KOPT-K1 (cell line): Measurements from ENCODE around the gene TEAD3.

ENCODE experiments used
- H3K27ac ChIP-seq: fragments of 200-600 bp; sonication (generic); 2 replicates; pipeline ENCODE4 v1.5.1; 2016; ENCODE audit warnings: antibody characterized with exemption, mild to moderate bottlenecking, low read depth, low read length; ENCODE audit not compliant: poor library complexity, severe bottlenecking
- H3K36me3 ChIP-seq: fragments of 200-600 bp; sonication (generic); 2 replicates; pipeline ENCODE4 v1.5.1; 2017; ENCODE audit warnings: antibody characterized with exemption, mild to moderate bottlenecking, low read length, moderate library complexity; ENCODE audit not compliant: insufficient read depth
- H3K9me3 ChIP-seq: fragments of 200-600 bp; sonication (generic); 2 replicates; pipeline ENCODE4 v1.5.1; 2017; ENCODE audit warnings: antibody characterized with exemption, low read length, mild to moderate bottlenecking; ENCODE audit not compliant: insufficient read depth, poor library complexity, severe bottlenecking

TEAD3 gene

DNA sequence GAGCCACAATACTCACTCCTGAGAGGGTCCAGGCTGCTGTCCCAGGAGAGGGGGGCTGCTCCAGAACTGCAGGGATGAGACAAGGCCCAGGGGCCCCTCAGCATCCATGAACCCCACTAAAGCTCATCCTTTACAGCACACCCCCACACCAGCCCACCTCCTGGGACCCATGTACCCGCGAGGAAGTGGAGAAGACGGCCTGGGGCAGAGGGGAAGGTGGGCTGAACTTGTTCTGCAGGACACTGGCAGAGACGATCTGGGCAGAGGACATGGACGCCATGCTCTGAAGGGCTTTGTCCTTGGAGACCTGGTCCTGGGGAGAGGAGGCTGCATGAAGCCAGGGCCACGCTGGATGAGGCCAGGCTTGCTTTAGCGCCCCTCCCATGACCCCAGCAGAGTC, 18.6 kb downstream of the TEAD3 start:
- no peaks in the 10 kb centered on the region for H3K9me3 ChIP-seq
- no peak overlapping the region for H3K27ac ChIP-seq
- peaks cover 18% of the 10 kb centered on the region for H3K36me3 ChIP-seq

DNA sequence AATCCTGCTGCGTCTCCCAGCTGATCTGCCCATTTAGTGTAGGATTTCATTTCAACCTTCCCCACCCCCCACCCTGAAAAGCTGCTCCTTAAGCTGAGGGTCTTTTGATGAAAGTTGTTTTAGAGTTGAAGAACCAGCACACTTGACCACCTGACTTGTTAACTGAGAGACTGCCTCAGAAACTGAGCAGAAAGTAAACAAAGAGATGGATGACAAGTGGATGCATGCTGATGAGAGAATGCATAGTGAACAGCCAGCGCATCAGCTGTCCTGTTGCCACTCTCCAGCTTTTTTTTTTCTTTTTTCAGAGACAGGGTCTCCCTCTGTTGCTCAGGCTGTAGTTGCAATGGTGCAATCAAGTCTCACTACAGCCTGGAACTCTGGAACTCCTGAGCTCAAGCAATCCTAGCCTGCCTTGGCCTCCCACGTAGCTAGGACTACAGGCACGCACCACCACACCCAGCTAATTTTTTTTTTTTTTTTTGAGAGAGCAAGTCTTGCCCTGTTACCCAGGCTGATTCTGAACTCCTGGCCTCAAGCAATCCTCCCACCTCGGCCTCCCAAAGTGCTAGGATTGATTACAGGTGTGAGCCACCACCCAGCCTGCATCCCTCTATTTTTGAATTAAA, 19.2 kb downstream of the TEAD3 start:
- Histone ChIP-seq H3K36me3 (peaks cover 24% of the 10 kb centered on the region), H3K27ac (no peak overlapping the region), H3K9me3 (no peaks in the 10 kb centered on the region)

DNA sequence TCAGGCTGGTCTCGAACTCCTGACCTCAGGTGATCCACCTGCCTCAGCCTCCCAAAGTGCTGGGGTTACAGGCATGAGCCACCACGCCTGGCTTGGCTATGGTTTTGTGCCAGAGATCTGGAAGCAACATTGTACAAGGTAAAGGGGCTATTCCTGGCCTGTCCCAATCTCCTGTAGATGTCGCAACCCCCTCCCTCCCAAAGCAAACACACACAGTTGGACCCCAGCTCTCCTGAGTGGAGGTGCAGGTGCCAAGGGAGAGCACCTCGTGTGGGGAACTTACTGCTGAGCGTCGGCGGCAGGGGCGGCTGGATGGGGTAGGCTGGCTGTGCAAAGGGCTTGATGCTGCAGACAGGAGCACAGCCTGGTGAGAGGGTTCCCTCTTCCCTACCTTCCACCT, 19.9 kb downstream of the TEAD3 start:
- Histone ChIP-seq H3K36me3 (peaks cover 30% of the 10 kb centered on the region), H3K27ac (no peak overlapping the region), H3K9me3 (no peaks in the 10 kb centered on the region)

DNA sequence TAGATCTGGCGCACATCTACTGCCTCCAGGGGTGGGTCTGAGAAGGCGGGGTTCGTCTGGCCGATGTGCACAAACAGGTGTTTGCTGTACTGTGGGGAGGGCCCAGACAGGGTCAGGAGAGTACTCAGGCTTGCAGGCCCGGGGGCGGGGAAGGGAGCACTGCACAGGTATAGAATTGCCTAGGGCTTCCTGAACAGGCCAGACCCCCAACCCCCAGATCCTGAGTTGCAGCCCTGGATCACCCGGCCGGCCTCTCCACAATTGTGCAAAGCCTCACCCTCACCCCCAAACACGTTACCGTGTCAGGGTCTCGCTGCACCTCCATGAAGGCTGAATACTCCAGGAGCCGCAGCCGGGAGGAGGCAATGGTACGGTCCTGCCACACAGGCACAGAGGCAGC, 20.9 kb downstream of the TEAD3 start:
- Histone ChIP-seq H3K36me3 (peaks cover 40% of the 10 kb centered on the region), H3K9me3 (no peaks in the 10 kb centered on the region), H3K27ac (no peak overlapping the region)

GRCh38 chr6:35475573-35475972, 21.3 kb downstream of the TEAD3 start:
- H3K27ac ChIP-seq = no peak overlapping the region
- no peaks in the 10 kb centered on the region for H3K9me3 ChIP-seq
- H3K36me3 ChIP-seq = peaks cover 45% of the 10 kb centered on the region

- no peaks in the 10 kb centered on the region for H3K9me3 ChIP-seq
- H3K36me3 ChIP-seq = peaks cover 50% of the 10 kb centered on the region
- no peak overlapping the region for H3K27ac ChIP-seq
Measured at GRCh38 chr6:35474942-35475570, 21.8 kb downstream of the TEAD3 start.

DNA sequence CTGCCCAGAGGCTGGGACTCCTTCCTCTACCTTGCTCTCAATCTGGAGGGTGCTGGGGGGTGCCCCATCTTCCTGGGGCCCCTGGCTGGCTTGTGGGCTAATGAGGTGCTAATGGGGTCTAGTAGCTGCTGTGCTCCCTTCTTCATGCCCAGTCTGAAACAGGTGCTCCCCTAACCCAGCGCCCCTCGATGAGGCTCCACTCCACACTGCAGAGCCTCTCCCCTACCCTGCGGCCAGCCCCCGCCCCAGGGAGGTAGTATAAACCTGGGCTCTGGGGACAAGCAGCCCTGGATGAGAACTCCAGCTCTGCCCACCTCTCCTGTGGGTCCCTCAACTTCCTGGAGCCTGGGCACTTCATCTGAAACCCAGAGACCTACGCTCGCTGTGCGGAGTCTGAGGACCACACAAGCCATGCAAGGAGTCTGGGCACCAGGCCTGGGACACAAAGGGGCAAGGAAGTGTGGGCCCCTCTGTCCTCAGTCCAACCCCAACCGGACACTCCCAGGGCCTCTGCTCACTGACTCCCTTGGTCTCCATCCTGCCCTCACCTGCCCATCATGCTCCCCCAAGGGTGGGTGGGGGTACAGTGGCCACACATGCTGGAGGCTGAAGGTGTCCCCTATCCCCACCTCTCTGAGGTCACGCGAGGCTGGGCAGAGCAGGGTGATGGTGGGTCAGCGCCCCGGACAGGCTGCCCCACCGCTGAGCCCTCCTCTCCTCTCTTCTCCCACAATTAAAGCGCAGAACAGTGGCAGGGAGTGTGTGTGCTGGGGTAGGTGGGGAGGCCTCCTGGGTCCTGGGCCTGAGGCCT, 22.5 kb downstream of the TEAD3 start:
- Histone ChIP-seq H3K27ac (no peak overlapping the region), H3K36me3 (peaks cover 57% of the 10 kb centered on the region)

DNA sequence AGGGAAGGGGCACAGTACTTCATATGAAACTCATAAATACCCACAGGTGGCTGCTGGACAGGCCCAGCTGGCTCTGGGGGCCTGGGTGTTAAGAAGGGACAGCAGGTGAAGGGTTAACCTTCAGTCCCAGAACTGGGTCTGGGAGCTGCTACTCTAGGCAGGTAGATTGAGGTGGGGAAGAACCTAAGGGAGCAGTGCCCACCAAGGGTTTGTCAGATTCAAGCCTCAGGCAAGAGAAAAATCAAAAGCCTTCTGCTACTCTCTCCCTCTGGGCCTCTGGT, 23.1 kb downstream of the TEAD3 start:
- Histone ChIP-seq H3K27ac (no peak overlapping the region), H3K9me3 (no peaks in the 10 kb centered on the region), H3K36me3 (peaks cover 62% of the 10 kb centered on the region)

More for the DNA sequence above, 22.5 kb downstream of the TEAD3 start:
- H3K9me3 ChIP-seq = no peaks in the 10 kb centered on the region

- H3K27ac ChIP-seq = no peak overlapping the region
Measured at GRCh38 chr6:35473075-35473849, 23.6 kb downstream of the TEAD3 start.

DNA sequence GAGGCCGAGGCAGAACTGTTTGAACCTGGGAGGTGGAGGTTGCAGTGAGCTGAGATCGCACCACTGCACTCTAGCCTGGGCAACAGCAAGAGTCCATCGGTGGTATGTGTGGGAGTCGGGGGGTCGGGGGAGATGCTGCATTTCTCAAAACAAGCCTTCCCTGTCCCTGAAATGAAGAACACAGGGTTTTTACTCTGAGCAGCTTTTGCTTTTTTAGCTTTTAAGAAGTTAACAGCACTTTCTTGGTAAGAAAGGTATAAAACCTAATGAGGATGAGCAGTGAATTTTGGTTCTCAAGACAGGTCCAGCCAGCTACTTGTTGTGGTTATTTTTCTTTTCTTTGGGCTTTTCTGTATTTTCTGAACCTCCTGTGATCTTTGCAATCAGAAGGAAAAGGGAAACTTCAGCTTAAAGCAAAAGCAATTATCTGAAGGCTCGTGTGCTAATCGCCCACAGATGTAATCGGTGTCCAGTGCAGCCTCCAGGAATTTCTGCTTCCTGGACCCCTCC, 25.0 kb downstream of the TEAD3 start:
- Histone ChIP-seq H3K9me3 (no peaks in the 10 kb centered on the region), H3K36me3 (peaks cover 67% of the 10 kb centered on the region), H3K27ac (no peak overlapping the region)

More at GRCh38 chr6:35473075-35473849, 23.6 kb downstream of the TEAD3 start:
- Histone ChIP-seq H3K36me3 (peaks cover 67% of the 10 kb centered on the region), H3K9me3 (no peaks in the 10 kb centered on the region)

- Histone ChIP-seq H3K9me3 (no peaks in the 10 kb centered on the region), H3K27ac (no peak overlapping the region), H3K36me3 (peaks cover 77% of the 10 kb centered on the region)
Measured at GRCh38 chr6:35470663-35471120, 26.2 kb downstream of the TEAD3 start.

GRCh38 chr6:35469751-35470662, 26.9 kb downstream of the TEAD3 start:
- Histone ChIP-seq H3K36me3 (peaks cover 74% of the 10 kb centered on the region), H3K27ac (peak overlapping the region; percentile 91), H3K9me3 (no peaks in the 10 kb centered on the region)

GRCh38 chr6:35468980-35469750, 27.7 kb downstream of the TEAD3 start:
- Histone ChIP-seq H3K27ac (peak overlapping the region; percentile 91), H3K9me3 (no peaks in the 10 kb centered on the region), H3K36me3 (peaks cover 68% of the 10 kb centered on the region)
